GM19455 (cell line): ENCODE results near the gene ACKR3.

ENCODE experiments used
- ATAC-seq: cut with Tn5 transposase; IDR thresholded peaks from one replicate; pipeline ENCODE4 v1.9.1; 2021; ENCODE audit not compliant: unreplicated experiment

The ACKR3 gene

DNA sequence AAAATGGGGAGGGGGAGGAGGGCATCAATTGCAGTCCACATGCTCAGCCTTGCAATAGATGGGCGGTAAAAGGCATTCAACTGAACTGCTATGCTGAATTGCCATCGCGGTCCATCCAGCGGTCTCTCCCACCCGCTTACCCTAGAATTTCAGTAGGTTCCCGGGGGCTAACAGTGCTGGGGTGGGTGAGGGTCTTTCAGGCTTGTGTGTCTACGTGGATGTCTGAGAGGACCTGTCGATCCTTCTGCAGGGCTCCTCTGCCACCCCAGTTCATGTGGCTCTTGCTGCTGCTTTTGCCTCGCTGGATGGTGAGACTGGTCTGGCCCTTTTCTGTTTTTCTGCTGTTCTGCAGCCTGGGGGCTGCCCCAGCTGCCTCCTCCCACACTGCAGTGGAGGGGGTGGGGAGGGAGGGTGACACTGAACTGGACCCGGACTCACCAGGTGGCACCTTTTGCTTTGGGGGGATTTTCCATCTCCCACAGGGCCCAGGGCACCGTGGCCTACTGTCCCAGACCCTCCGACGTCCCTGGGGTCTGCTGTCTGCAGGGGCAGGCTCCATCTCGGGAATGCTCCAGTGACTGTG, 14.1 kb downstream of the ACKR3 start:
- no peak for ATAC-seq

DNA sequence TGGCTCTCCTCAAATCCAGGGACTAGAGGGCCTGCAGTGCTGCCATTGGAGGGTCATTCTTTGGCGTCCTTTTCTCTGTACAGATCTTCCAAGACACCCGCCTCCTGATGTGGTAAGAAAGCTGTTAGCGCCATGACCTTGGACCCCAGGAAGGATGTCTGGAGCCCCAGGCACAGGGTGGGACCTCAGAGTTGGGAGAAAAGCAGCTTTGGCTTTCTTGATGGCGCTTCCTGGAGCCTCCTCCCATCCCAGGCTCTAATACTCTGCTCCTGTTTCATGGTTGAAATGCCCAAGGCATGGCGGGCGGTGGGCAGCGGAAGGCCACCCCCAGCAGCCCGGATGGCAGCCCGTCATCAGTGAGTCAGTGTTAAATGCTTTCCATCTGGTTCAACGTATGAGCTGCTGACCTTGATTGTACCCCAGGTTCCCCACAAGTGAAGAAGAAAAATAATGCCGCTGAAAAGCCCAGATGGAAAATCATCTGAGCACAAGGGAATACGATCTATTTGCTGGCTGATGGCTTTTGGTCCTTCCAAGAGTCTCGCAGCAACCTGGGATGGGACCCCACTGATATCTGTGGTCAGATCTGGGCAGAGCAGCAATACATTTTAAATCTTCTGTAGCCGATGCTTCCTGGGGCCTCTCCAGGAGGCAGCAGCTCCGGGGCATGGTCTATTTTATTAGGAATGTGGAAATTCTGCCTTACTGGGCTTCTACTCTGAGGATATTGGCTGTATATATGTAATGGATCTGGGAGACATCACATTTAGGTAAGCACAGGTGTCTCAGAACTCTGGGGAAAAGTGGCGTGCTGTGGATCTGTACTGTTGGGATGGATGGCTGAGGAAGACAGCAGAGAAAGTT, 15.1 kb downstream of the ACKR3 start:
- ATAC-seq: no peak

DNA sequence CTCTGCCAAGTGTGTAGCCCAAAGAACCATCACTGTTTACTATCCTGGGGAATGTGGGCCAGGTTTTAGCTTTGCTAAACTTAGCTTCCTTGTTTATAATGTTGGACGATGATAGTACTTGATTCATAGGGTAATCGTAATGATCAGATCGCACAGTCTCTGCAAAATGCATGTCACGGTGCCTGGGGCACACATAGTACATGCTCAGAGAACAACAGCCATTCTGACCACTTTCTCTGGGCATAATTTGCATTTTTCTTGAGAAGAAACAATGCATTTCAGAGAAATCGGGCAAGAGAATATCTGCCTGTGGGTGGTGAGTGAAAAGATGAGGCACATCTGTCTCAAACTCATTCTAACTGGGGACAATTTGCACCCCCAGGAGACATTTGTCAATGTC, 16.3 kb downstream of the ACKR3 start:
- ATAC-seq: no peak

DNA sequence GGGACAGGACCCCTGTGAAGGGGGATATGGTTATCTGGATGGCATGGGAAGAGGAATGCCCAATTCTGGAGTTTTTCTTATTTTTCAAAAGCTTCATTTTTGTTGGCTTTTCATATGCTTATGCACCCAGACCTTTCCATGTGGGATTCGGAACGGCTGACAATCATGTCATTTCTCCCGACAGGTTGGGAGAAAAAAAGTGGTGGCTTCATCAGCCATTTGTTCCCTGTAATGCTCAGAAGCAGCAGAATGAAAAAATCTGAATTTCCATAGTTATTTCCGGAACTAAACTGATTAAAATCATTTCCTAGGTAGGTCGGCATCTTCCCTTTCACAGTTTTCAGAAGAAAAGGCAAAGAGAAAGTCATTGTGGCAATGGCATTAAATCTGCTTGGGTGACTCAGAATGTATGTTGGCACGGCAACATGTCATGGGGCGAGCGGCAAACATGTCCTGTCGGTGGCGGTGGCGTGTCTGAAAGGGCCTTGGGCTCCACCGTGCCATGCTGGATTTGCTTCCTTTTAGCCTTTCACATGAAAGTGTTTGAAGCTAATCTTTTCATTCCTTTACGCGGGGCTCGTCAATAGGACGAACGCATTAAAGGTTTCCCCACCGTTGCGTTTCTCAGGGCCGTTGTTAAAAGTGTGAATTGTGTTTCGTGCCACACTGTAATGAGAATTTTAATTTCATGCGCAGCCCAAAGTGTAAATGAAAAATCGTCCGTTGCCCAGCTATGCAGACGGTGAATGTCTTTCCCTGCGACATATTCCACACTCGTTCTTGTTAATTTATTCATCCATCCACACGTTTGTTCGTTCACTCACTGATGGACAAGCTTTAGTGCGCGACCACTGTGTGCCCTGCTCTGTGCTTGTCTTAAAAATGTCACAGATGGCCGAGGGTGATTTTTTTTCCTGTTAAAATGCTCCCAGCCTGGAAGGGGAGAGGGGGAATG, 18.5 kb downstream of the ACKR3 start:
- no peak for ATAC-seq

DNA sequence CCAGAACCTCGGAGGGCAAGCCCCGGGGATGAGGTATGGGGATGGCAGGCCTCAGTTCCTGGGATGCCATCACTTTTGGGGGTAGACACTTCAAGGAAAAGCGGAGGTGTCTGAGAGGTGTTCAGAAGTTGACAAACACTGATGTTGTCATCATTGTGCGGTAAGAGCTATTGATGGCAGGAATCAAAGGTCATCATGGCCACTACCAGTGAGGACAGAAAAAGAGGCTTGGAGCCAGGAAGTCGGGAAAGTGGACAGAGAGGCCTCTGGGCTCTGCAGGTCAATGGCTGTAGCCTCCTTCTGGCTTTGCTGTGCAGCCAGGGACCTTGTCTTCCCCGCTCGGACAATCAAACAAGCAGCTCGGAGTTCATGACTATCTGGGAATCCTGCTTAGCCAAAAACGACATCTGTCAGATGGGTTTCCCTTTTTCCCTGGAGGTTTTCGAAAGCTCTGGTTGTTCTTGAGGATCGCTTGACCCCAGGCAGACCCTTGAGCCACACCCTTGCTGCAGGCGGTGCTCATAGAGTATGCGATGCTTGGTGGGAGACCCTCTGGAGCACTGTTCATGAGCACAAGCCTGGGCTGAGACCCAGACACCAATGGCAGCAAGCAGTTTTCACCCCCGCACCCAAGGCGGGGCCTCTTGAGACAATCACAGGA, 19.4 kb downstream of the ACKR3 start:
- no peak for ATAC-seq

DNA sequence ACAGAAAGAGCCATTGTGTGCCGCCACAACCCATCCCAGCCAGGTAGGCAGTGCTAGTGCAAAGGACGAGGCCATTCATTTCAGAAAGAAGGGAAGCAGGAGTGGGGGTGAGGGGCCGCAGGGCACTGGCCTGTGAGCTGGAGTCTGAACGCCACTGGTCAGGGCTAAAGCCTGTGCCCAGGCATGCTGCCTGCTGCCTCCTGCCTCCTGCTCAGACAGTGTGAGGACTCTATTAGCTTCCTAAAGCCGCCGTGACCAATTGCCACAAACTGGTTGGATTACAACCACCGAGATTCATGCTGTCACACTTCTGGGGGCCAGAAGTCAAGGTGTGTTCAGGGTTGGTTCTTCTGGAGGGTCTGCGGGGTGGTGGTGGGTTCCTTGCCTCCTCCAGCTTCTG, 21.2 kb downstream of the ACKR3 start:
- ATAC-seq: no peak

DNA sequence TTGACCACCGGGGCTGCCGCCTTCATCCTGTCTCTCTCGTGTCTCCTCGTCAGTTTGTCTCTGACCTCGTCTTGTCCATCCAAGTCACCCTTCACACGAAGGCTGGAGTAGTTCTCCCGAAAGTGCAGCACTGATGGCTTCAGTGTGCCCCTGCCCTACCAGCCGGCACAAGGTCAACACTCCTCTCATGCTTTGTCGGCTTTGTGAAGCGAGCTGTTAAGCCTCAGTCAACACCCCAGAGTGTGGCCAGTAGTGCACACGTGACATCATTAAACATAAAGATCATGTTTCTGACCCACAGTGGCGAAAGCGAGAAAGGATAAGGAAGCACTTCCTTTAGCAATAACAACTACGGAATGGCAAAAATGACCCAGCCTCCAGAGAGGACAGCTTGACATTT, 23.2 kb downstream of the ACKR3 start:
- no peak for ATAC-seq

DNA sequence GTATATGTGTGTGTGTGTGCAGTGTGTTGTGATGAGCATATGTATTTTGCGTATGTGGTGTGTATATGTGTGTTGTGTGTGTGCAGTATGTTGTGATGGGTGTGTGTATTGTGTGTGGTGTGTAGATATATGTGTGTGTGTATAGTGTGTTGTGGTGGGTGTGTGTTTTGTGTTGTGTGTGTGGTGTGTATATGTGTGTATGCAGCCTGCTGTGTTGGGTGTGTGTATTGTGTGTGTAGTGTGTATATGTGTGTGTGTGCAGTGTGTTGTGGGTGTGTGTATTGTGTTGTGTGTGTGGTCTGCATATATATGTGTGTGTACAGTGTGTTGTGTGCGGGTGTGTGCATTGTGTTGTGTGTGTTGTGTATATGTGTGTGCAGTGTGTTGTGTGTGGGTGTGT, 23.9 kb downstream of the ACKR3 start:
- no peak for ATAC-seq

DNA sequence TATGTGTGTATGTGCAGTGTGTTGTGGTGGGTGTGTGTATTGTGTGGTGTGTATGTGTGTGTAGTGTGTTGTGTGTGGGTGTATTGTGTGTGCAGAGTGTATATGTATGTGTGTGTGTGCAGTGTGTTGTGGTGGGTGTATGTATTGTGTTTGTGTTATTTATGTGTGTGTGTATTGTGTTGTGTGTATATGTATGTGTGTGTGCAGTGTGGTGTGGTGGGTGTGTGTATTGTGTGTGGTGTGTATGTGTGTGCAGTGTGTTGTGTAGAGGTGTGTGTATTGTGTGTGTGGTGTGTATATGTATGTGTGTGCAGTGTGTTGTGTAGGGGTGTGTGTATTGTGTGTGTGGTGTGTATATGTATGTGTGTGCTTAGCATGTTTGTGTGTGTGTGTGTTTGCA, 24.3 kb downstream of the ACKR3 start:
- no peak for ATAC-seq

DNA sequence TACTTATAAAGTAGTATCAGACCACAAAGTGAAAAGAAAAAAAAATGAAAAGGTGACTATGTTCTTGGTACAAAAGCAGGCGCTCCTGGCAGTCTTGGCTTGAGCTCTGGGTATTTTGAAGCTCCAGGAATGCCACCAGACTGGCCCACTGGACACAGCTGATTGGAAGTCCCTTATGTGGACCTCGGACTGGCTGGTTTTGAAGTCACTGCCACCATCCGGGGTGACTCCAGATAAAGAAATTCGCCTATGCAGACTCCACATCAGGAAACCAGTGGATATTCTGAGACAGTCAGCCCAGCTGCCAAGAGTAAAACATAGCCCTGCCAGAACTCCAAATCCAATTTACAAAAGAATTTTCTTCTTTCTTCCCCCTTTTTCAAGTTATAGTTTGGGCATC, 28.0 kb downstream of the ACKR3 start:
- no peak for ATAC-seq

DNA sequence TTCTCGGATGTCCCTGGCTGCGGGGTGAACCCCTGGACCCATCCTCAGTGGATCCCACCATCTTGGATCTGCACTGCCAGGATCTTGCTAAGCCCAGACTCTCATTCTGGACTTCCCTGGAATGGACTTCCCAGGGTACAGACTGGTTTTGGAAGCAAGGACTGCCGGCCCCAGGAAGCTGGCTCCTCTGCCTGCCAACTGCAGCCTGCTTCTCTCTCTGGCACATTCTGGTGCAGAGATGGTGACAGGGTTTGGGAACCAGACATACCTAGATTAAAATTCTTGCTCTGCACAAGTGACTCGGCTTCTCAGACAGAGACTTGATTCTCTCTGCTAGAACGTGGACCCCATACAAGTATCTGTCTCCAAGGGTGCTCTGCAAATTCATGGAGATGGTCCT, 29.4 kb downstream of the ACKR3 start:
- ATAC-seq: no peak

DNA sequence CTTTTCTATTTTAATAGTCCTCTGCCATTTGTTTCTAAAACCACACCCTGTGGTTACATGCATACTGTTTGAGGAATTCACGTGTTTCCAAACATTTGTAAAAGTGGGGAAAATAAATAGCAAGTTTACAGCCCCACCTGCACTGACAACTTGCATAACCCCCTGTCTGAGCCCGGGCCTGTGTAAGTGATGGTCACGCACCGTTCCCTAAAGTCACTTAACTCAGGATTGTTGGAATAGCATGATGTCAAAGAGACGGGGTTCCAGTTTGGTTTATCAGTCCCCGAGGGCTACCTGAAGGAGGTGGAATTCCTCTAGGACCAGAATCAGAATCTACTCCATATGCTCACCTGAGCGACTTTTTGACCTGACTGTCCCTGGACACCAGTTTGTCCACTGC, 30.5 kb downstream of the ACKR3 start:
- no peak for ATAC-seq

DNA sequence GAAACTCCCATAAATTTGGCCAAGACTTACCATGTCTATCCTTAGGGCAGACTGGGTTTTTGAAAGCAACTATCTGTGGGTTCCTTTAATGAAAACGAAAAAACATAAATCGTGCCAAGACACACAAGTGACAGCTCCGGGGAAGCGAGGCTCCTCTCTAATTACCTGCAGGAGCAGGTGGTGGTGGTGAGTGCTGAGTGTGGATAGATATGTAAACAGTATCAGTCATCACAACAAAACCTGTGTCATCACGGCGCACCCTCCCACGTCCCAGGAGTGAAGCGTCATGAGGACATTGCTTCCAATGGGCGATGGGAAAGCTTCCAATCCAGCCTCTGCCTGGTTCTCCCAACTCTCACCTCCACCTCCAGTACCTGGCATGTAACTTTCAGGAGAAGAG, 31.3 kb downstream of the ACKR3 start:
- ATAC-seq: no peak

DNA sequence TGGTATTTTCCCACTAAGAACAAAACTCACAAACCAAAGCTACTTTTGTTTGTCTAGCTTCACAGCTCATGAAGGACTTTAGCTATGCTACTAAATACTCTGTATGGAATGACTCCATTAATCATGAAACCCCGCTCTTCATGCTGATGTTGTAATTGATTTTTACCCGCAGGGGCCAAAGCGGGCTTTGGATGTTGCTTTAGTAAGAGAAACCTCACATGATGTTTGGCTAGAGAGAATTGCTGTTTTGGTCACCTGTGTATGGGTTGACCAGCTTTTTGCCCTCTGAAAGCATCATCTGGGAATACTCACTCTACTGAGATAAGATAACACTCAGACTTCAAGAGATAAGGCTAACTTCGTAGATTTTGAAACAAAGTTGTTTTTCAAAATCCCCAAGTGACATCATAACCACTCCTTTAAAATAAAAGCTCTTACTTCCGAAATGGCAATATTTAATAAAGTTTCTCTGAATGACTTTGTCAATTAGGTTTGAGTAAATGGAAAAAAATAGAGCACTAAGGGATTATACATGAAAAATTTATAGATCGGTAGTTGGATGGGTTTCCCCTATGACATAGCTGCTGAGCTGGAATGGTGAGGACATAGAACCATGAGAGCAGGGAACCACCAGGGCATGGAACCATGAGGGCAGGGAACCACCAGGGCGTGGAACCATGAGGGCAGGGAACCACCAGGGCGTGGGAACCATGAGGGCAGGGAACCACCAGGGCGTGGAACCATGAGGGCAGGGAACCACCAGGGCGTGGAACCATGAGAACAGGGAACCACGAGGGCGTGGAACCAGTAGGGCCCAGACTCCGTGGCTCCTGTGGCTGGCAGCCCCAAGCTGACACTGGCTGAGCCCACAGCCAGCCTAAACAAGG, 31.9 kb downstream of the ACKR3 start:
- ATAC-seq: no peak

DNA sequence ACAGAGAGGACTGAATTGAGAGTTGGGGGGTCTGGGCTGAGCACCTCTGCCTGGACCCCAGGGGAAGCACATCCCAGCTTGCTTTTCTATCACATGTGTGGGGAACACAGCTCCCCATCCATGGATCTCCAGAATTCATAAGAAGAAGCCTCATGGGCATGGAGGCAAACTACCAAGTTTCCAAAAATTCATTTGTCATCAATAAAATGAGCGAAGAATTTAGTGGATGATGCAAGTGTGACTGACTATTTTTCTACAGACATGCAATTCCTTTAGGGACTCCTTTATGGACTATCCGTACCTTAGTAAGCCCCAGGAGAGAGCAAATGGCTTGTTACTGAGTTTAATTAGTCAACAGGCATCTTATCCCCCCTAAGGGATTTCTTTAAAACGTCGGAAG, 33.1 kb downstream of the ACKR3 start:
- ATAC-seq: no peak

DNA sequence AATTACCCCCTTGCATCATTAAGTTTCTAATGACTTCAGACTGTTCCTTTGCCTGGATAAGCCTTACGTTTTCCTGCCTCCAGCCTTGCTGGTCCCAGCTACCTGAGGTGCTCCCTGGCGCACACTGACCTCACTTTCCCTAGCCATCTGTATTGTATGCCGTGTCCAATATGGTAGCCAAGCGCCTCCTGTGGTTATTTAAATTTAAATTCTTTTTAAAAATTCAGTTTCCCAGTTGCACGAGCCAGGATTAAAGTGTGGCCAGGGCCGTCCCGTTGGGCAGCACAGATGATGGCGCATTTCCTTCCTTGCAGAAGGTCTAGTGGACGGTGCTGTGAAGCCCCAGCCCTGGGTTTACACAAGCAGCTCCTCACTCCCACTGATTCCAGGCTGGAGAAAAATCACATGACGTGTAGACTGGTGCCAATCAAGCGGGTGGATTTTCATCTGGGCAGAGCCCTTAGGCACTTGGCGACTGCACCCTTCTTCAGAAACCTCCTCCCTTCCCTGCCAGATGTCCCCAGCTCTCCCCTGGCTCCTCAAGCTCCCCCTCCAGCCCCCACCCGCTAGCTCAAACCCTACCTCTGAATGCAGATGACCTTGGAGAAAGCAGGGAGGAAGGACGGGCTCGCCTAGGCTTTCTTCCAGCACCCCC, 33.9 kb downstream of the ACKR3 start:
- no peak for ATAC-seq

DNA sequence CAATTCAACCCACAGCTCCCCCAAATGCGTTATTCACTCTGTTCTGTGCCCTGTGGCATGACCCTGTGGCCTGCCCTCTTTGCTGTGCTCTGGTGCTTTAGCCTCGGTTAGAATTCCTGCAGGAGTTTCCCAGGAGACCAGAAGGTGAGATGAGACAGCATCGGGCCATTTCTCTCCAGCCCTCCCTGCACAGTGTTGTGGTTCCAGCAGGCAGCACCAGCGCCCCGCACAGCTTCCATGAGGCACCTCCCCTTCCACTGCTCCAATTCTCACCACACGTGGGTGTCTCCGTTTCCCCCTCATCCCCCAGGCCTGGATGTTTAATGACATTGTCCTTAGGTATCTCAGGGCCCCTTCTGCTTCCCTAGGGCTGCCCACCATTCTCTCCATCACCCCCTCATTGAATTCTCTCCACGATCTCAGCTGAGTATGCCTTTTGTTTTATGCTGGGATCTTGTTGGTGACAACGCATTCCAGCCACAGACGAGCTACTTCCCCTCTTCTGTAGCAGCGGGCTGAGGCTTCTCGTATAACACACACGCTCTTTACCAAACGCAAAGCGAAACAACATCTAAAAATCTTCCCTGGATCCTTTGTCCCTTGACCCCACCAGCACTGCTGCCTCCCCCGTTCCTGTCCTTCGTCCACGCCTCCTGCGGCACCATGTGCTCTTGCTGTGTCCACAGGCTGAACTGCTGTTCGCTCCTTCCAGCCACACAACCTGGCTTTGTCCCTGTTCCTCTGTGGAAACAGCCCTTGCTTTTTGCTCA, 35.1 kb downstream of the ACKR3 start:
- no peak for ATAC-seq

DNA sequence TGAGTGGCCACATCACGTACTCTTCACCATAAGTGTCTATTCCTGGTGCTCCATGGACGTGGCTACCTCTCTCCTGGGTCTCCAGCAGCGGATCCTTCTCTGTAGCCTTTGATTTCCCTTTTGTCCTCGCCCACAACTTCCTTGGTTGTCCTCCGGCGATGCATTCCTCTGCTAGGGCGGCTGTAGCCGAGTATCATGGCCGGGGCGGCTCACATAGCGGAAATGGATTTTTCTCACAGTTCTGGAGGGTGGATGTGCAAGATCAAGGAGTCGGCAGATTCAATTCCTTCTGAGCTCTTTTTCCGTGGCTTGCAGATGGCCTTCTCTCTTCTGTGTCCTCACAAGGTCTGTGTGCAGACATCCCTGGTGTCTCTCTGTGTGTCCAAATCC, 35.7 kb downstream of the ACKR3 start:
- ATAC-seq: no peak

DNA sequence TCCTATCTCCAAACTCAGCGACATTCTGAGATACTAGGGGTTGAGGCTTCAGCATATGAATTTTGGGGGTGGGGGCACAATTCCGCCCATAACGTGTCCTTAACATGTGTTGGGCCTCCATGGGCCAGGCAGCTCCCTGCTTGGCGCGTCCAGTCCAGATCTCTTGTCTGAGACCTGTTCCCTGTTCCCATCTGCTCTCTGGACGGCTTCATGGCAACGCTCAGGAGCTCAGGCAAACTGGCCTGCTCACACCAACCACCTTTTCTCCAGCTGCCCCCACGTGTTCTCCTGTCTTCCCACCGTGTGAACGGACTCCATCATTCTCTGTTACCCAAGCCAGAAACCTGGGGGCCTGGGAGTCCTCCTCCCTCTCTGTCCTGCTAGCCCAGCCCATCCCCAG, 36.4 kb downstream of the ACKR3 start:
- no peak for ATAC-seq
